ENCODE measurements around the gene PRPF38A. TPM values are rescaled to one million over a fixed set of nuclear protein-coding genes. Genes with fewer than 3 reads are reported as not detected.

Gene PRPF38A
- total RNA-seq, 1 experiment from 2014 or later = 89.9 TPM

DNA sequence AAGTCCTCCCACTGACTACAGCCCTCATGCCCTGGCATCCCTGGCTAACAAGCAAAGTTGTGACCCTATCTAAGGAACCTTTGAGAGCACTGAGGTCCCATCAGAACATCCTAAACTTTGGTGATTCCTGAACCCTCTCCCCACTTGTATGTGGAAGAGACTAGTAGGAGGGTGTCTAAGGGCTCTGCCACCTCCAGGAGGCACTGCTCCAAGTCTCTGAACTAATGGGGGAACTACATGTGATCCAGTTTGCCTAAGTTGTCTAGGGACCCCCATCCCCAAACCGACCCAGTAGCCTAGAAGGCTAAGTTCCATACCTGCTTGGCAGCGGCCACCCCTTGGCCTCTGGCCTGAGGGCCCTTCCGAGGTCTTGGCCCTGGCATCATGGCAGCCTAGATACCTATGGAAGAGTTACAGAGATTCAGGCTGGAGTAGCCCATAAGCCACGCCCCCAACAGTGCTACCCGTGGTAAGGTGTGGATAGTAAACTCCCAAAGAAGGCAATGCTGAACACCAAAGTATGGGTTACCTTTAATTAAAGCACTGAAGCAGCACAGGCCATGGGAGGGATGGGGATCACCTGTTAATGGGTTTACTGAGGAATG, 40.1 kb upstream of the PRPF38A start:
- peak; percentile 38 for DNase-seq

More for the DNA sequence above, 40.1 kb upstream of the PRPF38A start:
- Histone ChIP-seq H3K18ac (ENCODE audit: insufficient read length, low read depth, low read length) (no peak overlapping the region), H3K27me3 (ENCODE audit: insufficient read depth, low read length) (no peaks in the 10 kb centered on the region), H4K20me1 (ENCODE audit: control insufficient read depth, insufficient read depth, insufficient read length) (no peaks in the 10 kb centered on the region), H4K8ac (replicated peaks; ENCODE audit: insufficient read length, low read depth, low read length) (no peak overlapping the region), H3T11ph (ENCODE audit: low read length) (no peak overlapping the region), H3K4me1 (ENCODE audit: insufficient read depth, low read length) (no peaks in the 10 kb centered on the region), H3K14ac (ENCODE audit: insufficient read depth, low read length) (no peak overlapping the region), H3K4ac (ENCODE audit: low read depth, low read length) (no peak overlapping the region), H4K5ac (ENCODE audit: insufficient read length, low read depth, low read length) (no peak overlapping the region), H3K27ac (ENCODE audit: insufficient read length, low read depth, low read length) (no peak overlapping the region), H3K4me2 (ENCODE audit: insufficient read depth, insufficient read length, low read length) (no peak overlapping the region), H4K91ac (ENCODE audit: insufficient read length, low read depth, low read length) (no peak overlapping the region), H3K56ac (ENCODE audit: insufficient read length, low read depth, low read length) (no peak overlapping the region), H2BK120ac (ENCODE audit: low read depth, low read length, poor library complexity, severe bottlenecking) (no peak overlapping the region), H3K9me3 (ENCODE audit: control insufficient read depth, low read depth, low read length) (no peaks in the 10 kb centered on the region), H3K23me2 (ENCODE audit: insufficient read length, low read depth, low read length, poor library complexity, severe bottlenecking) (peaks cover 5% of the 10 kb centered on the region), H2BK5ac (ENCODE audit: insufficient read length, low read length) (no peak overlapping the region), H3K9ac (ENCODE audit: extremely low read depth, insufficient read length, low read length) (no peak overlapping the region), H3K23ac (ENCODE audit: insufficient read length, low read depth, low read length) (no peak overlapping the region), H2AFZ (ENCODE audit: low read length) (no peak overlapping the region), H3K79me1 (ENCODE audit: insufficient read depth, low read depth, low read length, poor library complexity, severe bottlenecking) (no peaks in the 10 kb centered on the region), H2BK12ac (ENCODE audit: insufficient read length, low read depth, low read length) (no peak overlapping the region), H2BK15ac (ENCODE audit: low read depth, low read length) (no peak overlapping the region), H2AK5ac (ENCODE audit: insufficient read length, low read length) (no peak overlapping the region), H3K79me2 (ENCODE audit: insufficient read depth, low read length) (no peaks in the 10 kb centered on the region), H2BK20ac (ENCODE audit: low read depth, low read length, poor library complexity, severe bottlenecking) (no peak overlapping the region)
- no peaks in the 10 kb centered on the region for H3K27me3 Mint-ChIP-seq (ENCODE audit: low read depth)
- WGBS (ENCODE audit: extremely low coverage, insufficient read length, low lambda C conversion rate) = no CpG with 5 or more reads among the region's 5 CpGs
- H3K9me3 Mint-ChIP-seq = no peaks in the 10 kb centered on the region
- H3K36me3 Mint-ChIP-seq (ENCODE audit: insufficient read depth in 1 of 3, low read depth in 3 of 3) = peaks cover 13 to 47% (median 38%) of the 10 kb centered on the region in 3 experiments
- H3K4me1 Mint-ChIP-seq = peaks cover 28 to 29% of the 10 kb centered on the region in 2 experiments
- TF ChIP-seq, protein P1, sequence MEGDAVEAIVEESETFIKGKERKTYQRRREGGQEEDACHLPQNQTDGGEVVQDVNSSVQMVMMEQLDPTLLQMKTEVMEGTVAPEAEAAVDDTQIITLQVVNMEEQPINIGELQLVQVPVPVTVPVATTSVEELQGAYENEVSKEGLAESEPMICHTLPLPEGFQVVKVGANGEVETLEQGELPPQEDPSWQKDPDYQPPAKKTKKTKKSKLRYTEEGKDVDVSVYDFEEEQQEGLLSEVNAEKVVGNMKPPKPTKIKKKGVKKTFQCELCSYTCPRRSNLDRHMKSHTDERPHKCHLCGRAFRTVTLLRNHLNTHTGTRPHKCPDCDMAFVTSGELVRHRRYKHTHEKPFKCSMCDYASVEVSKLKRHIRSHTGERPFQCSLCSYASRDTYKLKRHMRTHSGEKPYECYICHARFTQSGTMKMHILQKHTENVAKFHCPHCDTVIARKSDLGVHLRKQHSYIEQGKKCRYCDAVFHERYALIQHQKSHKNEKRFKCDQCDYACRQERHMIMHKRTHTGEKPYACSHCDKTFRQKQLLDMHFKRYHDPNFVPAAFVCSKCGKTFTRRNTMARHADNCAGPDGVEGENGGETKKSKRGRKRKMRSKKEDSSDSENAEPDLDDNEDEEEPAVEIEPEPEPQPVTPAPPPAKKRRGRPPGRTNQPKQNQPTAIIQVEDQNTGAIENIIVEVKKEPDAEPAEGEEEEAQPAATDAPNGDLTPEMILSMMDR (conservative IDR thresholded peaks at IDR 0.05) = peak; percentile 42
- no peak overlapping the region; a peak in 1 of 7 replicates for H3K27ac Mint-ChIP-seq
- peak overlapping the region; percentile 89 to 91 for H3K4me3 Mint-ChIP-seq
